OCI-LY1 (cell line): ENCODE results near the gene GSTT4.

ENCODE experiments used
- H2AFZ ChIP-seq: fragments of 200-600 bp; sonication (generic), shearing (Covaris generic); 2 replicates; pipeline ENCODE4 v1.6.0; 2014; ENCODE audit warnings: antibody characterized with exemption, mild to moderate bottlenecking, low read length
- H3F3A ChIP-seq: fragments of 200-600 bp; sonication (generic), shearing (Covaris generic); 2 replicates; pipeline ENCODE4 v1.6.0; 2014; ENCODE audit warnings: mild to moderate bottlenecking, antibody characterized with exemption, low read length, moderate library complexity; ENCODE audit not compliant: insufficient read depth
- H3K27ac ChIP-seq: fragments of 200-600 bp; sonication (generic); 2 replicates; pipeline ENCODE4 v1.5.1; 2014; ENCODE audit warnings: low read length, mixed run types, mild to moderate bottlenecking, low read depth; ENCODE audit not compliant: poor library complexity, severe bottlenecking
- H3K27me3 ChIP-seq: fragments of 200-600 bp; sonication (generic); 2 replicates; pipeline ENCODE4 v1.6.0; 2014; ENCODE audit warnings: antibody characterized with exemption, mild to moderate bottlenecking, low read length, moderate library complexity; ENCODE audit not compliant: insufficient read depth
- H3K36me3 ChIP-seq: fragments of 200-600 bp; sonication (generic); 2 replicates; pipeline ENCODE4 v1.6.1; 2014; ENCODE audit warnings: mild to moderate bottlenecking, antibody characterized with exemption, low read length, moderate library complexity, mixed read lengths; ENCODE audit not compliant: insufficient read depth
- H3K4me1 ChIP-seq: fragments of 200-600 bp; sonication (generic); 2 replicates; pipeline ENCODE4 v1.5.1; 2014; ENCODE audit warnings: mild to moderate bottlenecking, low read length, moderate library complexity; ENCODE audit not compliant: insufficient read depth, severe bottlenecking
- H3K4me2 ChIP-seq: fragments of 200-600 bp; sonication (generic), shearing (Covaris generic); 2 replicates; pipeline ENCODE4 v1.6.1; 2014; ENCODE audit warnings: low read length
- H3K4me3 ChIP-seq: fragments of 200-600 bp; sonication (generic); 2 replicates; pipeline ENCODE4 v1.5.1; 2014; ENCODE audit warnings: low read length, low read depth, mild to moderate bottlenecking, mixed read lengths; ENCODE audit not compliant: poor library complexity, severe bottlenecking
- H3K79me2 ChIP-seq: fragments of 200-600 bp; shearing (Covaris generic); 2 replicates; pipeline ENCODE4 v1.6.1; 2016; ENCODE audit warnings: mixed run types, low read length, mixed read lengths; ENCODE audit not compliant: insufficient read depth
- H3K9ac ChIP-seq: fragments of 200-600 bp; sonication (generic), shearing (Covaris generic); 2 replicates; pipeline ENCODE4 v1.6.1; 2014; ENCODE audit warnings: mild to moderate bottlenecking, low read length, mixed read lengths
- H3K9me2 ChIP-seq: fragments of 200-600 bp; sonication (generic), shearing (Covaris generic); 2 replicates; pipeline ENCODE4 v1.6.1; 2014; ENCODE audit warnings: low read depth, mild to moderate bottlenecking, low read length, mixed read lengths
- H3K9me3 ChIP-seq: fragments of 200-600 bp; shearing (Covaris generic); 2 replicates; pipeline ENCODE4 v1.6.1; 2014; ENCODE audit warnings: low read length, mixed read lengths
- H4K20me1 ChIP-seq: fragments of 200-600 bp; sonication (generic), shearing (Covaris generic); 2 replicates; pipeline ENCODE4 v1.6.0; 2016; ENCODE audit warnings: mild to moderate bottlenecking, low read length; ENCODE audit not compliant: insufficient read depth
- CTCF ChIP-seq: fragments of 200-600 bp; sonication (generic), shearing (Covaris generic); IDR thresholded peaks from 2 replicates; pipeline ENCODE4 v1.5.1; 2017; ENCODE audit warnings: mild to moderate bottlenecking, antibody characterized with exemption, low read length, moderate library complexity, mixed read lengths
- EZH2 ChIP-seq: fragments of 200-600 bp; sonication (generic), shearing (Covaris generic); IDR thresholded peaks from 2 replicates; pipeline ENCODE4 v1.8.0; 2017; ENCODE audit warnings: borderline replicate concordance, mixed run types, mild to moderate bottlenecking, antibody characterized with exemption, low read length, moderate library complexity, mixed read lengths

Gene GSTT4

GRCh38 chr22:24003887-24004286, 1.4 kb downstream of the GSTT4 start:
- no peak overlapping the region for H3K4me3 ChIP-seq
- H3K36me3 ChIP-seq: no peaks in the 10 kb centered on the region; the same call in 1 of the 2 replicates
- H3K27ac ChIP-seq: no peak overlapping the region
- H2AFZ ChIP-seq: no peak overlapping the region
- no peak overlapping the region for H3K4me2 ChIP-seq
- no peaks in the 10 kb centered on the region for H4K20me1 ChIP-seq
- no peak for TF ChIP-seq CTCF
- no peak for TF ChIP-seq EZH2
- no peaks in the 10 kb centered on the region for H3K4me1 ChIP-seq
- H3K27me3 ChIP-seq: no peaks in the 10 kb centered on the region; the same call in 1 of the 2 replicates
- H3K9me3 ChIP-seq: no peaks in the 10 kb centered on the region
- no peaks in the 10 kb centered on the region for H3K9me2 ChIP-seq
- H3F3A ChIP-seq: no peaks in the 10 kb centered on the region
- H3K79me2 ChIP-seq: no peaks in the 10 kb centered on the region
- H3K9ac ChIP-seq: no peak overlapping the region

GRCh38 chr22:24002851-24003250, 2.4 kb downstream of the GSTT4 start:
- no peaks in the 10 kb centered on the region for H3K4me1 ChIP-seq
- no peak overlapping the region for H3K27ac ChIP-seq
- H3K4me2 ChIP-seq: no peak overlapping the region
- no peak overlapping the region for H3K9ac ChIP-seq
- no peaks in the 10 kb centered on the region for H4K20me1 ChIP-seq
- H3K27me3 ChIP-seq: no peaks in the 10 kb centered on the region; the same call in 1 of the 2 replicates
- no peaks in the 10 kb centered on the region; the same call in 1 of the 2 replicates for H3K36me3 ChIP-seq
- TF ChIP-seq CTCF (no peak), EZH2 (no peak)
- no peaks in the 10 kb centered on the region for H3K9me3 ChIP-seq
- no peaks in the 10 kb centered on the region for H3K9me2 ChIP-seq
- no peaks in the 10 kb centered on the region for H3F3A ChIP-seq
- H3K79me2 ChIP-seq: no peaks in the 10 kb centered on the region
- no peak overlapping the region for H2AFZ ChIP-seq
- no peak overlapping the region for H3K4me3 ChIP-seq

- TF ChIP-seq EZH2 (no peak), CTCF (no peak)
- no peaks in the 10 kb centered on the region for H3K79me2 ChIP-seq
- no peak overlapping the region for H3K27ac ChIP-seq
- H3F3A ChIP-seq: no peaks in the 10 kb centered on the region
- no peaks in the 10 kb centered on the region; the same call in 1 of the 2 replicates for H3K36me3 ChIP-seq
- no peak overlapping the region for H3K4me3 ChIP-seq
- no peaks in the 10 kb centered on the region for H3K9me3 ChIP-seq
- H3K9ac ChIP-seq: no peak overlapping the region
- H3K4me2 ChIP-seq: no peak overlapping the region
- H3K27me3 ChIP-seq: no peaks in the 10 kb centered on the region; the same call in 1 of the 2 replicates
- no peaks in the 10 kb centered on the region for H3K9me2 ChIP-seq
- no peak overlapping the region for H2AFZ ChIP-seq
- H4K20me1 ChIP-seq: no peaks in the 10 kb centered on the region
- no peaks in the 10 kb centered on the region for H3K4me1 ChIP-seq
Measured at GRCh38 chr22:24002272-24002671, 3.0 kb downstream of the GSTT4 start.
